GM19395 (cell line): ENCODE results near the gene PCDHGB3.
A peak's percentile ranks its signal among the peaks of the same experiment; 100 is the strongest.
"Not testable (repeated sequence)": the region's sequence is repeated elsewhere in the genome, so short reads cannot be mapped to it uniquely, and the experiment has no call there.

Source experiments
- ATAC-seq: cut with Tn5 transposase; IDR thresholded peaks from one replicate; pipeline ENCODE4 v1.9.1; 2021; ENCODE audit warnings: mild to moderate bottlenecking, moderate library complexity; ENCODE audit not compliant: unreplicated experiment

The PCDHGB3 gene

GRCh38 chr5:141369994-141370848, at the start of gene PCDHGB3:
PCDHGB3 (plus strand) TSS chr5:141370242; CDS start chr5:141370395, 153 bp downstream.
- peak; percentile 65 for ATAC-seq

GRCh38 chr5:141322261-141322660, 47.8 kb upstream of the PCDHGB3 start:
- ATAC-seq, result no peak

GRCh38 chr5:141326088-141326854, 43.8 kb upstream of the PCDHGB3 start:
- ATAC-seq, result peak; percentile 84

GRCh38 chr5:141328231-141328630, 41.8 kb upstream of the PCDHGB3 start:
- ATAC-seq, result no peak

GRCh38 chr5:141330299-141331080, 39.6 kb upstream of the PCDHGB3 start, which contains the start of gene PCDHGA1:
PCDHGA1 (plus strand) TSS chr5:141330514.
- no peak for ATAC-seq

GRCh38 chr5:141332571-141332970, 37.5 kb upstream of the PCDHGB3 start:
- not testable (repeated sequence) for ATAC-seq

- no peak for ATAC-seq
These were observed 31.3 kb upstream of the PCDHGB3 start, which contains the start of gene PCDHGA2 for GRCh38 chr5:141338538-141339306. PCDHGA2 (plus strand) TSS chr5:141338760.

GRCh38 chr5:141340781-141341354, 29.2 kb upstream of the PCDHGB3 start:
- not testable (repeated sequence) for ATAC-seq

- no peak for ATAC-seq
These were observed 27.3 kb upstream of the PCDHGB3 start for GRCh38 chr5:141342773-141343172.

- ATAC-seq, result no peak
These were observed 26.6 kb upstream of the PCDHGB3 start, which contains the start of gene PCDHGA3 for GRCh38 chr5:141343242-141343952. PCDHGA3 (plus strand) TSS chr5:141343829; CDS start chr5:141344034, 205 bp downstream.

GRCh38 chr5:141343953-141344463, 26.0 kb upstream of the PCDHGB3 start:
- no peak for ATAC-seq

- ATAC-seq, result no peak
These were observed 24.7 kb upstream of the PCDHGB3 start for GRCh38 chr5:141345327-141345726.

GRCh38 chr5:141346017-141346416, 24.0 kb upstream of the PCDHGB3 start:
- ATAC-seq, result not testable (repeated sequence)

GRCh38 chr5:141349917-141350619, 20.0 kb upstream of the PCDHGB3 start, which contains the start of gene PCDHGB1:
PCDHGB1 (plus strand) TSS chr5:141350099; CDS start chr5:141350261, 162 bp downstream.
- ATAC-seq, result no peak

GRCh38 chr5:141351591-141351990, 18.5 kb upstream of the PCDHGB3 start:
- ATAC-seq, result no peak

GRCh38 chr5:141354900-141355469, 15.1 kb upstream of the PCDHGB3 start, which contains the start of gene PCDHGA4:
PCDHGA4 (plus strand) TSS chr5:141355021; CDS start chr5:141355108, 87 bp downstream.
- ATAC-seq, result no peak

GRCh38 chr5:141355641-141356040, 14.4 kb upstream of the PCDHGB3 start:
- ATAC-seq, result no peak

- ATAC-seq, result no peak
These were observed 13.9 kb upstream of the PCDHGB3 start for GRCh38 chr5:141356133-141356532.
